WTC11 (cell line): ENCODE data around the gene NDUFAF7. TPM values are rescaled to one million over a fixed set of nuclear protein-coding genes. Genes with fewer than 3 reads are reported as not detected.

Experiments
- ATAC-seq: fragments of 200-7000 bp; cut with Tn5 transposase; 2 replicates; pipeline ENCODE4 v1.10.0; 2021; ENCODE audit warnings: mild to moderate bottlenecking, moderate library complexity
- CTCF ChIA-PET: fragments of 300-600 bp; sonication (Branson Sonifier 250); formaldehyde crosslinking; loops from one replicate; lab custom pipeline; 2021; ENCODE audit warnings: antibody characterized with exemption; lab: Charles Lee
- POLR2A ChIA-PET: fragments of 350-600 bp; sonication (Branson Sonifier 250); formaldehyde crosslinking; loops from one replicate; lab custom pipeline; 2021; ENCODE audit warnings: antibody characterized with exemption; lab: Charles Lee
- DNase-seq: peaks from one replicate; pipeline ENCODE4 v3.0.0; 2021; ENCODE audit warnings: low spot score
- H3K27ac Mint-ChIP-seq: 2 replicates; pipeline ENCODE4 v1.8.0; 2021; ENCODE audit warnings: mixed read lengths
- H3K27me3 Mint-ChIP-seq: 2 replicates; pipeline ENCODE4 v1.8.0; 2021; ENCODE audit warnings: low read depth, mild to moderate bottlenecking, moderate library complexity, mixed read lengths
- H3K36me3 Mint-ChIP-seq: 2 replicates; pipeline ENCODE4 v1.8.0; 2021; ENCODE audit warnings: mixed read lengths
- H3K4me1 Mint-ChIP-seq: 2 replicates; pipeline ENCODE4 v1.8.0; 2022; ENCODE audit warnings: mixed read lengths
- H3K4me3 Mint-ChIP-seq: 2 replicates; pipeline ENCODE4 v1.8.0; 2021; ENCODE audit warnings: mild to moderate bottlenecking, moderate library complexity, mixed read lengths
- H3K9me3 Mint-ChIP-seq: 2 replicates; pipeline ENCODE4 v1.8.0; 2021; ENCODE audit warnings: mixed read lengths
- ATF2 ChIP-seq: sonication (generic); formaldehyde crosslinking; IDR thresholded peaks from 2 replicates; pipeline ENCODE4 v1.8.1; 2022; ENCODE audit warnings: low read depth, missing genetic modification reagents, borderline replicate concordance
- ATF3 ChIP-seq: sonication (generic); formaldehyde crosslinking; conservative IDR thresholded peaks from 2 replicates; pipeline ENCODE4 v1.8.1; 2022; ENCODE audit warnings: mild to moderate bottlenecking, missing genetic modification reagents
- CDX4 ChIP-seq: fragments of 250-450 bp; sonication (Bioruptor Pico); IDR thresholded peaks from 2 replicates; pipeline ENCODE4 v1.9.0; 2021; ENCODE audit warnings: moderate library complexity, mild to moderate bottlenecking, inconsistent platforms, borderline replicate concordance
- E2F4 ChIP-seq: sonication (generic); formaldehyde crosslinking; IDR thresholded peaks from 2 replicates; pipeline ENCODE4 v1.8.1; 2022; ENCODE audit warnings: low read depth, mild to moderate bottlenecking, moderate library complexity, missing genetic modification reagents, borderline replicate concordance
- IRF2 ChIP-seq: sonication (generic); formaldehyde crosslinking; IDR thresholded peaks from 2 replicates; pipeline ENCODE4 v1.8.0; 2022; ENCODE audit warnings: low read depth, missing genetic modification reagents, borderline replicate concordance
- MAX ChIP-seq: sonication (generic); formaldehyde crosslinking; IDR thresholded peaks from 2 replicates; pipeline ENCODE4 v1.8.0; 2022; ENCODE audit warnings: mild to moderate bottlenecking, missing genetic modification reagents
- OVOL2 ChIP-seq: fragments of 250-450 bp; sonication (Bioruptor Pico); IDR thresholded peaks from 2 replicates; pipeline ENCODE4 v1.9.0; 2021; ENCODE audit warnings: mild to moderate bottlenecking, borderline replicate concordance
- PRRX2 ChIP-seq: fragments of 250-450 bp; sonication (Bioruptor Pico); IDR thresholded peaks from 2 replicates; pipeline ENCODE4 v1.8.0; 2021; ENCODE audit warnings: mild to moderate bottlenecking
- SMAD4 ChIP-seq: sonication (generic); formaldehyde crosslinking; IDR thresholded peaks from 2 replicates; pipeline ENCODE4 v1.8.0; 2022; ENCODE audit warnings: mild to moderate bottlenecking, missing genetic modification reagents
- SP1 ChIP-seq: sonication (generic); formaldehyde crosslinking; conservative IDR thresholded peaks from 2 replicates; pipeline ENCODE4 v1.8.1; 2022; ENCODE audit warnings: missing genetic modification reagents
- TP53 ChIP-seq: sonication (generic); formaldehyde crosslinking; IDR thresholded peaks from 2 replicates; pipeline ENCODE4 v1.8.1; 2023; ENCODE audit warnings: mild to moderate bottlenecking, missing genetic modification reagents
- ZBTB21 ChIP-seq: sonication (generic); formaldehyde crosslinking; IDR thresholded peaks from 2 replicates; pipeline ENCODE4 v1.8.1; 2023; ENCODE audit warnings: mild to moderate bottlenecking, missing genetic modification reagents, borderline replicate concordance
- ZNF423 ChIP-seq: fragments of 250-450 bp; sonication (Bioruptor Pico); IDR thresholded peaks from 2 replicates; pipeline ENCODE4 v2.1.2; 2022; ENCODE audit warnings: mild to moderate bottlenecking, moderate library complexity
- total RNA-seq: library from RNA; stranded (reverse); gene quantifications from 3 replicates; pipeline ENCODE4 v1.2.3, GENCODE V29; 2021
- TF ChIP-seq, protein P1 (sequence below): sonication (generic); formaldehyde crosslinking; IDR thresholded peaks from 2 replicates; pipeline ENCODE4 v1.8.1; 2023; ENCODE audit warnings: mild to moderate bottlenecking, missing genetic modification reagents, borderline replicate concordance
- TF ChIP-seq, protein P2 (sequence below): fragments of 250-450 bp; sonication (Bioruptor Pico); IDR thresholded peaks from 2 replicates; pipeline ENCODE4 v1.9.0; 2021; ENCODE audit warnings: mild to moderate bottlenecking
- TF ChIP-seq, protein P3 (sequence below): sonication (generic); formaldehyde crosslinking; IDR thresholded peaks from 2 replicates; pipeline ENCODE4 v1.8.1; 2022; ENCODE audit warnings: missing genetic modification reagents, borderline replicate concordance
- TF ChIP-seq, protein P4 (sequence below): sonication (generic); formaldehyde crosslinking; IDR thresholded peaks from 2 replicates; pipeline ENCODE4 v1.8.0; 2023; ENCODE audit warnings: missing genetic modification reagents, mild to moderate bottlenecking, borderline replicate concordance
- TF ChIP-seq, protein P5 (sequence below): sonication (generic); formaldehyde crosslinking; IDR thresholded peaks from 2 replicates; pipeline ENCODE4 v1.8.1; 2022; ENCODE audit warnings: mild to moderate bottlenecking, moderate library complexity, missing genetic modification reagents
- TF ChIP-seq, protein P6 (sequence below): sonication (generic); formaldehyde crosslinking; IDR thresholded peaks from 2 replicates; pipeline ENCODE4 v1.8.1; 2023; ENCODE audit warnings: mild to moderate bottlenecking, missing genetic modification reagents, moderate library complexity

The NDUFAF7 gene
- total RNA-seq, 1 experiment from 2014 or later = 57.8 TPM

DNA sequence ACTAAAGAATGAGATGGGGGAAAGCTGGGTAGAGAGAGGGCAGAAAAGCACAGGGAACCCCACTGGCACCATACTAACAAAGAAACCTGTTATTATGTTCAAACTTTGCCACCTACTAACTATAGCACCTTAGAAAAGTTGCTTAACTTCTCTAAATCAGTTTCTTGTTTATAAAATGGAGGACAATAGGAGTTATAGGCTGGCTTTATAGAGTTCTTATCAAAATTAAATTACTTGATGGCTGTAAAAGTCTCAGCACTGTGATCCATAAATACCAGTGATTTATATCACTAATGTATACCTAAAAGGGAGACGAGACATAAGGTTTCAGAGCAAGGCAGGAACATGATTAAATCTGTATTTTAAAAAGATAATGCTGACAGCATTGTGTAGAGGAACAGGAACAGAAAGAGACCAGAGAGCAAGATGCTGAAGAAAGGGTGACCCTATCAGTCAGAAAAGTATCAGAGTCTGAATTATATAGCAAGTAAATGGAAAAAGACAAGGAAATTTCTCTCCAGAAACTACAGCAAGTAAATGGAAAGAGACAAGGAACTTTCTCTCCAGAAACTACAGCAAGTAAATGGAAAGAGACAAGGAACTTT is 64.1 kb downstream of the NDUFAF7 start (continued):
- TF ChIP-seq, protein P1, sequence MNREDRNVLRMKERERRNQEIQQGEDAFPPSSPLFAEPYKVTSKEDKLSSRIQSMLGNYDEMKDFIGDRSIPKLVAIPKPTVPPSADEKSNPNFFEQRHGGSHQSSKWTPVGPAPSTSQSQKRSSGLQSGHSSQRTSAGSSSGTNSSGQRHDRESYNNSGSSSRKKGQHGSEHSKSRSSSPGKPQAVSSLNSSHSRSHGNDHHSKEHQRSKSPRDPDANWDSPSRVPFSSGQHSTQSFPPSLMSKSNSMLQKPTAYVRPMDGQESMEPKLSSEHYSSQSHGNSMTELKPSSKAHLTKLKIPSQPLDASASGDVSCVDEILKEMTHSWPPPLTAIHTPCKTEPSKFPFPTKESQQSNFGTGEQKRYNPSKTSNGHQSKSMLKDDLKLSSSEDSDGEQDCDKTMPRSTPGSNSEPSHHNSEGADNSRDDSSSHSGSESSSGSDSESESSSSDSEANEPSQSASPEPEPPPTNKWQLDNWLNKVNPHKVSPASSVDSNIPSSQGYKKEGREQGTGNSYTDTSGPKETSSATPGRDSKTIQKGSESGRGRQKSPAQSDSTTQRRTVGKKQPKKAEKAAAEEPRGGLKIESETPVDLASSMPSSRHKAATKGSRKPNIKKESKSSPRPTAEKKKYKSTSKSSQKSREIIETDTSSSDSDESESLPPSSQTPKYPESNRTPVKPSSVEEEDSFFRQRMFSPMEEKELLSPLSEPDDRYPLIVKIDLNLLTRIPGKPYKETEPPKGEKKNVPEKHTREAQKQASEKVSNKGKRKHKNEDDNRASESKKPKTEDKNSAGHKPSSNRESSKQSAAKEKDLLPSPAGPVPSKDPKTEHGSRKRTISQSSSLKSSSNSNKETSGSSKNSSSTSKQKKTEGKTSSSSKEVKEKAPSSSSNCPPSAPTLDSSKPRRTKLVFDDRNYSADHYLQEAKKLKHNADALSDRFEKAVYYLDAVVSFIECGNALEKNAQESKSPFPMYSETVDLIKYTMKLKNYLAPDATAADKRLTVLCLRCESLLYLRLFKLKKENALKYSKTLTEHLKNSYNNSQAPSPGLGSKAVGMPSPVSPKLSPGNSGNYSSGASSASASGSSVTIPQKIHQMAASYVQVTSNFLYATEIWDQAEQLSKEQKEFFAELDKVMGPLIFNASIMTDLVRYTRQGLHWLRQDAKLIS = no peak

DNA sequence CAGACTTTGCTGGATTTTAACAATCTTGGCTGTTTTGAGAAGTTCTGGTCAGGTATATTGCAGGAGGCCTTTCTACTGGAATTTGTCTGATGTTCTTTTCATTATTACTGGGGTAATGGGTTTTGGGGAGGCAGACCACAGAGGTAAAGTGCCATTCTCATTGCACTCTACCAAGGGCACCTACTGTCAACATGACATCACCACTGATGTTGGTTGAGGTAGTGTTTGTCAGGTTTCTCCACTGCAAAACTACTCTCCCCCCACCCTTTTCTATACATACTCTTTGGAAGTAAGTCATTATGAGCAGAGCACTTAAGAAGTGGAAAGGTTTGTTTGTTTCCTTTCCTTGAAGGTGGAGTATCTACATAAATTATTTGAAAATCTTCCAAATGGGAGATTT is 66.2 kb downstream of the NDUFAF7 start:
- TF ChIP-seq ATF2 (no peak), SP1 (no peak), ZBTB21 (CRISPR knock-in tag) (no peak), OVOL2 (CRISPR knock-in tag) (no peak), ATF3 (CRISPR knock-in tag) (no peak), CDX4 (CRISPR knock-in tag) (no peak), E2F4 (no peak), ZNF423 (CRISPR knock-in tag) (no peak), TP53 (CRISPR knock-in tag) (no peak), PRRX2 (CRISPR knock-in tag) (no peak), SMAD4 (CRISPR knock-in tag) (no peak), MAX (CRISPR knock-in tag) (no peak), IRF2 (no peak)
- TF ChIP-seq, protein P2, sequence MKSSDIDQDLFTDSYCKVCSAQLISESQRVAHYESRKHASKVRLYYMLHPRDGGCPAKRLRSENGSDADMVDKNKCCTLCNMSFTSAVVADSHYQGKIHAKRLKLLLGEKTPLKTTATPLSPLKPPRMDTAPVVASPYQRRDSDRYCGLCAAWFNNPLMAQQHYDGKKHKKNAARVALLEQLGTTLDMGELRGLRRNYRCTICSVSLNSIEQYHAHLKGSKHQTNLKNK = no peak
- TF ChIP-seq, protein P3, sequence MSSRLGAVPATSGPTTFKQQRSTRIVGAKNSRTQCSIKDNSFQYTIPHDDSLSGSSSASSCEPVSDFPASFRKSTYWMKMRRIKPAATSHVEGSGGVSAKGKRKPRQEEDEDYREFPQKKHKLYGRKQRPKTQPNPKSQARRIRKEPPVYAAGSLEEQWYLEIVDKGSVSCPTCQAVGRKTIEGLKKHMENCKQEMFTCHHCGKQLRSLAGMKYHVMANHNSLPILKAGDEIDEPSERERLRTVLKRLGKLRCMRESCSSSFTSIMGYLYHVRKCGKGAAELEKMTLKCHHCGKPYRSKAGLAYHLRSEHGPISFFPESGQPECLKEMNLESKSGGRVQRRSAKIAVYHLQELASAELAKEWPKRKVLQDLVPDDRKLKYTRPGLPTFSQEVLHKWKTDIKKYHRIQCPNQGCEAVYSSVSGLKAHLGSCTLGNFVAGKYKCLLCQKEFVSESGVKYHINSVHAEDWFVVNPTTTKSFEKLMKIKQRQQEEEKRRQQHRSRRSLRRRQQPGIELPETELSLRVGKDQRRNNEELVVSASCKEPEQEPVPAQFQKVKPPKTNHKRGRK (CRISPR knock-in tag) = no peak
- TF ChIP-seq, protein P4, sequence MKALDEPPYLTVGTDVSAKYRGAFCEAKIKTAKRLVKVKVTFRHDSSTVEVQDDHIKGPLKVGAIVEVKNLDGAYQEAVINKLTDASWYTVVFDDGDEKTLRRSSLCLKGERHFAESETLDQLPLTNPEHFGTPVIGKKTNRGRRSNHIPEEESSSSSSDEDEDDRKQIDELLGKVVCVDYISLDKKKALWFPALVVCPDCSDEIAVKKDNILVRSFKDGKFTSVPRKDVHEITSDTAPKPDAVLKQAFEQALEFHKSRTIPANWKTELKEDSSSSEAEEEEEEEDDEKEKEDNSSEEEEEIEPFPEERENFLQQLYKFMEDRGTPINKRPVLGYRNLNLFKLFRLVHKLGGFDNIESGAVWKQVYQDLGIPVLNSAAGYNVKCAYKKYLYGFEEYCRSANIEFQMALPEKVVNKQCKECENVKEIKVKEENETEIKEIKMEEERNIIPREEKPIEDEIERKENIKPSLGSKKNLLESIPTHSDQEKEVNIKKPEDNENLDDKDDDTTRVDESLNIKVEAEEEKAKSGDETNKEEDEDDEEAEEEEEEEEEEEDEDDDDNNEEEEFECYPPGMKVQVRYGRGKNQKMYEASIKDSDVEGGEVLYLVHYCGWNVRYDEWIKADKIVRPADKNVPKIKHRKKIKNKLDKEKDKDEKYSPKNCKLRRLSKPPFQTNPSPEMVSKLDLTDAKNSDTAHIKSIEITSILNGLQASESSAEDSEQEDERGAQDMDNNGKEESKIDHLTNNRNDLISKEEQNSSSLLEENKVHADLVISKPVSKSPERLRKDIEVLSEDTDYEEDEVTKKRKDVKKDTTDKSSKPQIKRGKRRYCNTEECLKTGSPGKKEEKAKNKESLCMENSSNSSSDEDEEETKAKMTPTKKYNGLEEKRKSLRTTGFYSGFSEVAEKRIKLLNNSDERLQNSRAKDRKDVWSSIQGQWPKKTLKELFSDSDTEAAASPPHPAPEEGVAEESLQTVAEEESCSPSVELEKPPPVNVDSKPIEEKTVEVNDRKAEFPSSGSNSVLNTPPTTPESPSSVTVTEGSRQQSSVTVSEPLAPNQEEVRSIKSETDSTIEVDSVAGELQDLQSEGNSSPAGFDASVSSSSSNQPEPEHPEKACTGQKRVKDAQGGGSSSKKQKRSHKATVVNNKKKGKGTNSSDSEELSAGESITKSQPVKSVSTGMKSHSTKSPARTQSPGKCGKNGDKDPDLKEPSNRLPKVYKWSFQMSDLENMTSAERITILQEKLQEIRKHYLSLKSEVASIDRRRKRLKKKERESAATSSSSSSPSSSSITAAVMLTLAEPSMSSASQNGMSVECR = no peak
- TF ChIP-seq, protein P5, sequence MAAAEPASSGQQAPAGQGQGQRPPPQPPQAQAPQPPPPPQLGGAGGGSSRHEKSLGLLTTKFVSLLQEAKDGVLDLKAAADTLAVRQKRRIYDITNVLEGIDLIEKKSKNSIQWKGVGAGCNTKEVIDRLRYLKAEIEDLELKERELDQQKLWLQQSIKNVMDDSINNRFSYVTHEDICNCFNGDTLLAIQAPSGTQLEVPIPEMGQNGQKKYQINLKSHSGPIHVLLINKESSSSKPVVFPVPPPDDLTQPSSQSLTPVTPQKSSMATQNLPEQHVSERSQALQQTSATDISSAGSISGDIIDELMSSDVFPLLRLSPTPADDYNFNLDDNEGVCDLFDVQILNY (CRISPR knock-in tag) = no peak
- TF ChIP-seq, protein P6, sequence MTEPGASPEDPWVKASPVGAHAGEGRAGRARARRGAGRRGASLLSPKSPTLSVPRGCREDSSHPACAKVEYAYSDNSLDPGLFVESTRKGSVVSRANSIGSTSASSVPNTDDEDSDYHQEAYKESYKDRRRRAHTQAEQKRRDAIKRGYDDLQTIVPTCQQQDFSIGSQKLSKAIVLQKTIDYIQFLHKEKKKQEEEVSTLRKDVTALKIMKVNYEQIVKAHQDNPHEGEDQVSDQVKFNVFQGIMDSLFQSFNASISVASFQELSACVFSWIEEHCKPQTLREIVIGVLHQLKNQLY (CRISPR knock-in tag) = no peak
- ChIA-PET CTCF (no interaction called here), POLR2A (no interaction called here)
- no peaks in the 10 kb centered on the region for H3K27me3 Mint-ChIP-seq
- peaks cover 32% of the 10 kb centered on the region for H3K4me1 Mint-ChIP-seq
- DNase-seq = no peak
- no peaks in the 10 kb centered on the region for H3K9me3 Mint-ChIP-seq
- no peak for ATAC-seq
- no peak overlapping the region for H3K4me3 Mint-ChIP-seq
- peaks cover 2% of the 10 kb centered on the region; the same call in 1 of the 2 replicates for H3K36me3 Mint-ChIP-seq
- H3K27ac Mint-ChIP-seq = 0 out of 2 replicates have a peak overlapping the region, but pooled peaks have one; percentile 1
